Smooth muscle cell (in vitro differentiated cells): Measurements from ENCODE around the gene B3GALT6. TPM values are rescaled to one million over a fixed set of nuclear protein-coding genes. Genes with fewer than 3 reads are reported as not detected.

ENCODE experiments used
- DNase-seq: peaks from one replicate; lab custom pipeline; 2025; ENCODE audit not compliant: unreplicated experiment; lab: John Stamatoyannopoulos, UW
- H2AFZ ChIP-seq: fragments of 200-600 bp; sonication (generic); 2 replicates; pipeline ENCODE4 v1.6.0; 2016; ENCODE audit warnings: antibody characterized with exemption, low read depth, mild to moderate bottlenecking
- H3F3A ChIP-seq: fragments of 200-600 bp; sonication (generic); 2 replicates; pipeline ENCODE4 v1.6.0; 2017; ENCODE audit warnings: antibody characterized with exemption, low read depth
- H3K27ac ChIP-seq: fragments of 200-600 bp; sonication (generic); 2 replicates; pipeline ENCODE4 v1.5.1; 2016; ENCODE audit warnings: low read depth, mild to moderate bottlenecking
- H3K27me3 ChIP-seq: fragments of 200-600 bp; sonication (generic); 2 replicates; pipeline ENCODE4 v1.6.1; 2016; ENCODE audit warnings: low read depth, mild to moderate bottlenecking
- H3K36me3 ChIP-seq: fragments of 200-600 bp; sonication (generic); 2 replicates; pipeline ENCODE4 v1.5.1; 2016; ENCODE audit warnings: low read depth
- H3K4me1 ChIP-seq: fragments of 200-600 bp; sonication (generic); 2 replicates; pipeline ENCODE4 v1.5.1; 2016; ENCODE audit warnings: low read depth
- H3K4me2 ChIP-seq: fragments of 200-600 bp; sonication (generic); 2 replicates; pipeline ENCODE4 v1.6.0; 2016; ENCODE audit warnings: mild to moderate bottlenecking
- H3K4me3 ChIP-seq: fragments of 200-600 bp; sonication (generic); 2 replicates; pipeline ENCODE4 v1.5.1; 2016; ENCODE audit warnings: mild to moderate bottlenecking
- H3K79me2 ChIP-seq: fragments of 200-600 bp; sonication (generic); 2 replicates; pipeline ENCODE4 v1.6.0; 2016; ENCODE audit warnings: low read depth, mild to moderate bottlenecking
- H3K9ac ChIP-seq: fragments of 200-600 bp; sonication (generic); 2 replicates; pipeline ENCODE4 v1.6.0; 2016; ENCODE audit warnings: low read depth
- H3K9me3 ChIP-seq: fragments of 200-600 bp; sonication (generic); replicated peaks from 2 replicates; pipeline ENCODE4 v1.5.1; 2016; ENCODE audit warnings: low read depth
- H4K20me1 ChIP-seq: fragments of 200-600 bp; sonication (generic); 2 replicates; pipeline ENCODE4 v1.6.0; 2016; ENCODE audit warnings: low read depth
- CTCF ChIP-seq: fragments of 200-600 bp; sonication (generic); IDR thresholded peaks from 2 replicates; pipeline ENCODE4 v1.5.1; 2017; ENCODE audit warnings: borderline replicate concordance, mild to moderate bottlenecking, antibody characterized with exemption; ENCODE audit not compliant: insufficient read depth, poor library complexity, severe bottlenecking
- WGBS: methylation state at CpG from one replicate; pipeline ENCODE4 v1.1.7; 2016; ENCODE audit warnings: low lambda C conversion rate; 5-methylcytosine and 5-hydroxymethylcytosine counted together
- polyA plus RNA-seq: library from polyadenylated mRNA; unstranded; fragments of >200 nt; fragmentation: Nextera tagmentation; extraction: Ambion mirVana; gene quantifications from 2 replicates; pipeline ENCODE4 v1.2.1, GENCODE V29; 2016
- total RNA-seq: library from RNA; depleted of rRNA; stranded (reverse); fragments of >200 nt; gene quantifications from 2 replicates; pipeline ENCODE4 v1.2.3, GENCODE V29; 2014

The B3GALT6 gene
- total and polyA plus RNA-seq, 2 experiments from 2014 or later = 15.0 to 33.2 TPM

GRCh38 chr1:1212780-1213344 is 19.2 kb upstream of the B3GALT6 start:
- Histone ChIP-seq H3K27me3 (no peaks in the 10 kb centered on the region), H3K27ac (no peak overlapping the region), H3K4me3 (no peak overlapping the region), H3K9ac (no peak overlapping the region), H3K36me3 (no peaks in the 10 kb centered on the region), H3K4me1 (no peaks in the 10 kb centered on the region), H3K4me2 (no peak overlapping the region), H3F3A (no peaks in the 10 kb centered on the region), H3K9me3 (no peaks in the 10 kb centered on the region), H3K79me2 (no peaks in the 10 kb centered on the region), H4K20me1 (no peaks in the 10 kb centered on the region), H2AFZ (no peak overlapping the region)
- no peak for TF ChIP-seq CTCF
- no peak for DNase-seq
- WGBS = 92% methylated on average over 23 of the region's 24 CpGs

- Histone ChIP-seq H3K27me3 (no peaks in the 10 kb centered on the region), H3K27ac (no peak within 1 kb of the TSS), H3K79me2 (no peaks in the 10 kb centered on the region), H3K9ac (no peak within 1 kb of the TSS), H3K36me3 (no peaks in the 10 kb centered on the region), H4K20me1 (peaks cover 7% of the 10 kb centered on the region), H3K4me2 (no peak within 1 kb of the TSS), H3K4me3 (no peak within 1 kb of the TSS), H3K4me1 (no peaks in the 10 kb centered on the region), H3F3A (no peaks in the 10 kb centered on the region), H3K9me3 (no peaks in the 10 kb centered on the region), H2AFZ (no peak within 1 kb of the TSS)
- 89% methylated on average over 47 of the region's 56 CpGs for WGBS
- DNase-seq = no peak
- TF ChIP-seq CTCF = no peak
These were observed 18.4 kb upstream of the B3GALT6 start, which contains the start of gene TNFRSF4 for GRCh38 chr1:1213345-1214265. TSS of gene TNFRSF4 (minus strand) at chr1:1214153. CDS start at chr1:1214127, 26 bp downstream.

- Histone ChIP-seq H3K9ac (no peak overlapping the region), H3K4me2 (no peak overlapping the region), H3K4me1 (no peaks in the 10 kb centered on the region), H3K27ac (no peak overlapping the region), H2AFZ (no peak overlapping the region), H4K20me1 (peaks cover 16% of the 10 kb centered on the region), H3K27me3 (no peaks in the 10 kb centered on the region), H3F3A (no peaks in the 10 kb centered on the region), H3K36me3 (no peaks in the 10 kb centered on the region), H3K9me3 (no peaks in the 10 kb centered on the region), H3K4me3 (no peak overlapping the region), H3K79me2 (no peaks in the 10 kb centered on the region)
- DNase-seq = no peak
- 63% methylated on average over 11 of the region's 11 CpGs for WGBS
- TF ChIP-seq CTCF = no peak
These were observed 16.9 kb upstream of the B3GALT6 start for GRCh38 chr1:1215080-1215676.
